Measurements from ENCODE around the gene PAPOLG. TPM values are rescaled to one million over a fixed set of nuclear protein-coding genes. Genes with fewer than 3 reads are reported as not detected.

The PAPOLG gene
- 20.4 and 21.1 TPM in 2 replicates for total RNA-seq
- long read RNA-seq, full-length matches to known transcripts = 3 of 54 reads
- long read RNA-seq, partial matches to known transcripts = 40 of 54 reads
- long read RNA-seq, other reads (novel, unspliced or antisense) = 11 of 54 reads

GRCh38 chr2:60756097-60757087 is at the start of gene PAPOLG:
Gene PAPOLG, plus strand, starts transcription at chr2:60756268. Its CDS starts 211 bp downstream, at chr2:60756479.
- H3K27me3 Mint-ChIP-seq (ENCODE audit: low read depth) = no peaks in the 10 kb centered on the region
- peak; percentile 93 for DNase-seq (ENCODE audit: low read depth, low spot score)
- H3K4me1 Mint-ChIP-seq = peaks cover 28% of the 10 kb centered on the region
- H3K27ac Mint-ChIP-seq (ENCODE audit: unreplicated experiment) = peak within 1 kb of the TSS; percentile 98
- TF ChIP-seq, protein P1, sequence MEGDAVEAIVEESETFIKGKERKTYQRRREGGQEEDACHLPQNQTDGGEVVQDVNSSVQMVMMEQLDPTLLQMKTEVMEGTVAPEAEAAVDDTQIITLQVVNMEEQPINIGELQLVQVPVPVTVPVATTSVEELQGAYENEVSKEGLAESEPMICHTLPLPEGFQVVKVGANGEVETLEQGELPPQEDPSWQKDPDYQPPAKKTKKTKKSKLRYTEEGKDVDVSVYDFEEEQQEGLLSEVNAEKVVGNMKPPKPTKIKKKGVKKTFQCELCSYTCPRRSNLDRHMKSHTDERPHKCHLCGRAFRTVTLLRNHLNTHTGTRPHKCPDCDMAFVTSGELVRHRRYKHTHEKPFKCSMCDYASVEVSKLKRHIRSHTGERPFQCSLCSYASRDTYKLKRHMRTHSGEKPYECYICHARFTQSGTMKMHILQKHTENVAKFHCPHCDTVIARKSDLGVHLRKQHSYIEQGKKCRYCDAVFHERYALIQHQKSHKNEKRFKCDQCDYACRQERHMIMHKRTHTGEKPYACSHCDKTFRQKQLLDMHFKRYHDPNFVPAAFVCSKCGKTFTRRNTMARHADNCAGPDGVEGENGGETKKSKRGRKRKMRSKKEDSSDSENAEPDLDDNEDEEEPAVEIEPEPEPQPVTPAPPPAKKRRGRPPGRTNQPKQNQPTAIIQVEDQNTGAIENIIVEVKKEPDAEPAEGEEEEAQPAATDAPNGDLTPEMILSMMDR (conservative IDR thresholded peaks at IDR 0.05) = no peak
- H3K36me3 Mint-ChIP-seq (ENCODE audit: low read depth) = peaks cover 6% of the 10 kb centered on the region
- H3K9me3 Mint-ChIP-seq = no peaks in the 10 kb centered on the region
- peak within 1 kb of the TSS; percentile 98 for H3K4me3 Mint-ChIP-seq

- DNase-seq (ENCODE audit: low read depth, low spot score) = peak; percentile 1
- Mint-ChIP-seq H3K27me3 (ENCODE audit: low read depth) (no peaks in the 10 kb centered on the region), H3K4me1 (no peaks in the 10 kb centered on the region), H3K4me3 (no peak overlapping the region), H3K27ac (ENCODE audit: unreplicated experiment) (no peak overlapping the region), H3K9me3 (no peaks in the 10 kb centered on the region), H3K36me3 (ENCODE audit: low read depth) (no peaks in the 10 kb centered on the region)
- TF ChIP-seq, protein P1 (conservative IDR thresholded peaks at IDR 0.05) = peak; percentile 82
These were observed 48.2 kb upstream of the PAPOLG start for GRCh38 chr2:60707750-60708371.

DNA sequence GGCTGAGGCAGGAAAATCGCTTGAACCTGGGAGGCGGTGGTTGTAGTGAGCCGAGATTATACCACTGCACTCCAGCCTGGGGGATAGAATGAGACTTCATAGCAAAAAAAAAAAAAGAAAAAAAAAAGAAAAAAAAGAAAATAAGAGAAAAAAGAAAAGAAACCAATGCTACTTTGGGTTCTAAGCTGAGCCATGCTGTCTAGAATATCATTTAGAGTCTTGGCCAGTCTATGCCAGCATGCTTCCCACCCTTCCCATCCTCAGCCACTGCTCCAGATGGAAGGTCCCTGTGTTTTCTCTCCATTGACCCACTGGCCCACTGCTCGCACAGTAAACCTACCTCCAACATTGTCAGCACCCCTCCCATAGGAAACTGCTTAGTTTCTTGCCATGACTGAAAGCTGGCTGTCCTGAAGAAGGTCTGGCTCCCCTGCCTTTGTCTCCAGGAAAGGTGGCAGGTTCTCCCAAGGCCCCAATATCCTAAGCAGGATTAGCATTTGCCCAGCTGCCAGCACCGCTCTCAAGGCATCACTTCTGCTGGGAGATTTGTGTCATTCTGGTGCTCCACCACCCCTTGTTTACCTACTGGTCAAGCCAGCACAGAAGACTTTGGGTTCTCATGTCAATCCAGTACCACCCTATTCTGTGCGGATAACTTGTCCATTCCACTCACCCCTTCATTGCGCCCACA is 47.3 kb upstream of the PAPOLG start:
- no peak overlapping the region for H3K4me3 Mint-ChIP-seq
- no peaks in the 10 kb centered on the region for H3K9me3 Mint-ChIP-seq
- no peak overlapping the region for H3K27ac Mint-ChIP-seq (ENCODE audit: unreplicated experiment)
- no peaks in the 10 kb centered on the region for H3K27me3 Mint-ChIP-seq (ENCODE audit: low read depth)
- H3K4me1 Mint-ChIP-seq = no peaks in the 10 kb centered on the region
- no peaks in the 10 kb centered on the region for H3K36me3 Mint-ChIP-seq (ENCODE audit: low read depth)
- TF ChIP-seq, protein P1 (conservative IDR thresholded peaks at IDR 0.05) = no peak
- DNase-seq (ENCODE audit: low read depth, low spot score) = no peak

GRCh38 chr2:60710707-60711106 is 45.4 kb upstream of the PAPOLG start:
- no peak for DNase-seq (ENCODE audit: low read depth, low spot score)
- Mint-ChIP-seq H3K27ac (ENCODE audit: unreplicated experiment) (no peak overlapping the region), H3K4me1 (no peaks in the 10 kb centered on the region), H3K9me3 (no peaks in the 10 kb centered on the region), H3K4me3 (no peak overlapping the region), H3K36me3 (ENCODE audit: low read depth) (no peaks in the 10 kb centered on the region), H3K27me3 (ENCODE audit: low read depth) (no peaks in the 10 kb centered on the region)
- TF ChIP-seq, protein P1 (conservative IDR thresholded peaks at IDR 0.05) = no peak

- no peaks in the 10 kb centered on the region for H3K9me3 Mint-ChIP-seq
- DNase-seq (ENCODE audit: low read depth, low spot score) = no peak
- no peaks in the 10 kb centered on the region for H3K27me3 Mint-ChIP-seq (ENCODE audit: low read depth)
- H3K4me1 Mint-ChIP-seq = no peaks in the 10 kb centered on the region
- no peak overlapping the region for H3K27ac Mint-ChIP-seq (ENCODE audit: unreplicated experiment)
- H3K36me3 Mint-ChIP-seq (ENCODE audit: low read depth) = no peaks in the 10 kb centered on the region
- TF ChIP-seq, protein P1 (conservative IDR thresholded peaks at IDR 0.05) = no peak
- no peak overlapping the region for H3K4me3 Mint-ChIP-seq
These were observed 40.5 kb upstream of the PAPOLG start for GRCh38 chr2:60715561-60715960.

Data from neural crest cell (in vitro differentiated cells).